Stimulated activated CD8-positive, alpha-beta memory T cell treated with anti-CD3 and anti-CD28 coated beads, Interleukin-15, amount 100 ng/mL, for 4 hours (primary cell): ENCODE measurements around the gene C16orf54.
"Not testable (repeated sequence)": the region's sequence is repeated elsewhere in the genome, so short reads cannot be mapped to it uniquely, and the experiment has no call there.

Experiments used
- DNase-seq, 2 donors: peaks; one replicate each; pipeline ENCODE4 v3.0.0-alpha.2; 2020; ENCODE audit warnings: low read depth in 2 of 2

The C16orf54 gene

DNA sequence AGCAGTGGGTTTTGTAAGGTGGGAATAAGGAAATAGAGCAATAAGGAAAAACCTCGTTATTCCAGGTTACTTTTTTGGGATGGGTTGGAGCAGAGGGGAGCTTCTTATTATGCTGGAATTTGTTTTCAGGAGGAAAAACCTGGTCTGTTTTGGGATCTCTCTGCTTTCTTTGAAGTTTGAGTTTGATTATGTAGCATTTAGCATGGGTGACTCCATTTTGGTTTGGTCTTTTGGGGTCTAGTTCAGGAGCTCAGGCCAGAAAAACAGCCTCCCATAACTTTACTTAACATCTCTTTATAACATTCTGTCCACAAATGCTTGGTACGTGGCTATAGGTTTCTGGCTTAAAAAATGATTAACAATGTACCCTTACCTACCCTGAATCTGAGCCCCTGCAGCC lies 23.7 kb upstream of the C16orf54 start:
- DNase-seq, result no peak

DNA sequence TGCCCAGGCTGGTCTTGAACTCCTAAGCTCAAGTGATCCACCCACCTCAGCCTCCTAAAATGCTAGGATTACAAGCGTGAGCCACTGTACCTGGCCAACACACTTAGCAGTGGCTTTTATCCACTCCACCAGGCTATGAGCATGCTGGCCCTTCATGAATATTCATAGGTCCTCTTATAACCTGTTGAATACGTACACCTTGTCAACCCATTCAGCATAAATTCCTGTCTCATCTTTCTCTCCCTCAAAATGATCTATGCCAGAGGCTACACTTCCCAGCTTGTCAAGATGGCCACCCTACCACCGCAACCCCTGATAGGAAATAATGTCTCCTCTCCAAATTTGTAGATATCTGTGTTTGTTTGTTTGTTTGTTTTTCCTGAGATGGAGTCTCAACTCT lies 21.3 kb upstream of the C16orf54 start:
- no peak for DNase-seq

DNA sequence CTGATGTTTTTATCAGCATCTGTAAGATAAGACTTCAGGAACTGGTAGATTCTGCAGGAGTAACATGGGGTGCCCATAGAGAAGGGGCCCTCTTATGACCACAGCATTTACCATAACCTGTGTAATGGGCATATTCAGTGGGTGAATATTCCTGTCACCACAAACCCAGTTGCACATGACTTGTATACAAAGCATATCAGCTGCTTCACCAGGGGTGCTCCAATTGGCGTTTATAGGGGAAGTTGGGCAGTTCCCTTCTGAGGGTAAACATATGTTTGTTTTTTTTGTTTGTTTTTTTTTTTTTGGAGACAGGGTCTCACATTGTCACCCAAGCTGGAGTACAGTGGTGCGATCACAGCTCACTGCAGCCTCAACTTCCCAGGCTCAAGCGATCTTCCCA lies 20.8 kb upstream of the C16orf54 start:
- DNase-seq, result no peak

DNA sequence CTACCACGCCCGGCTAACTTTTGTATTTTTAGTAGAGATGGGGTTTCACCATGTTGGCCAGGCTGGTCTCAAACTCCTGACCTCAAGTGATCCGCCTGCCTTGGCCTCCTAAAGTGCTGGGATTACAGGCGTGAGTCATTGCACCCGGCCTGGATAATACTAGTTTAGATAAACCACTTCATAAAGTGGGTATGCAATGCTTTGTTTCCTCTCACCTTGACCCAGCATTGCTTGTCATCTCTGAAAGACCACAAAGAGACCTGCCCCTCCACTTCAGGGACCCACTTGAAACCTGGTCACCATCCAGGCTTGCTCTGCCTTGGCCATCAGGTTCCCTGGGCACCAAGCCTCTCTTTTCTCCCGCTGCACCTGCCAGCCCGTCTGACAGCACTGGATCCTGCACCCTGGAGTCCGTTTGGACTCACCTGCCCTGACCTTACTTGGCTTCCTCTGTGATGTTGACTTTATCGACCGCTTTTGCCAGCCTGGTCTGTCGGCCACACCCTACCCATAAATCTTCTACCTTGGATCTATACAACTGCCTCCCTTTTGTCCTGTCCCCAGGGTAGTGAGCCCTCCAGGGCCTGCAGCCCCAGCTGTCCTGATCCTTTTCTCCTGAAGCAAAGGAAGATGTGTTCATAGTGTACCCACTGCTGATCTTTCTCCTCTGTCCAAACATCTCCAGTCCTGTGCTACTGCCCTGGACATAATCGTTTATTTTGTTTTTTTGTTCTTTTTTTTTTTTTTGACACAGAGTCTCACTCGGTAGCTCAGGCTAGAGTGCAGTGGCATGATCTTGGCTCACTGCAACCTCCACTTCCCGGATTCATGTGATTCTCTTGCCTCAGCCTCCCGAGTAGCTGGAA lies 19.6 kb upstream of the C16orf54 start:
- DNase-seq, result no peak

DNA sequence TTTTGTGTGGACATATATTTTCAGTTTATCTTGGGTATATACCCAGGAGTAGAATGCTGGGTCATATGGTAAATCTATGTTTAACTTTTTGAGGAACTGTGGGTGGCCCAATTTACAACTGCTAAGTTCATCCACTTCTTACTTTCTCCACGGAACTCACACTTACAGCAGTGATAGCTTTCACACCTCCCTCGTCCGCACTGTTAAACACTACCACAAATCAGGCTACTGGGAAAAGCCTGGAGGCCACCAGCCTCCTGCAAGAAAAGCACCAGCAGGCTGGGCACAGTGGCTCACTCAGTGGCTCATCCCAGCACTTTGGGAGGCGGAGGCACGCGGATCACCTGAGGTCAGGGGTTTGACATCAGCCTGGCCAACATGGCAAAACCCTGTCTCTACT lies 17.5 kb upstream of the C16orf54 start:
- DNase-seq, result no peak

DNA sequence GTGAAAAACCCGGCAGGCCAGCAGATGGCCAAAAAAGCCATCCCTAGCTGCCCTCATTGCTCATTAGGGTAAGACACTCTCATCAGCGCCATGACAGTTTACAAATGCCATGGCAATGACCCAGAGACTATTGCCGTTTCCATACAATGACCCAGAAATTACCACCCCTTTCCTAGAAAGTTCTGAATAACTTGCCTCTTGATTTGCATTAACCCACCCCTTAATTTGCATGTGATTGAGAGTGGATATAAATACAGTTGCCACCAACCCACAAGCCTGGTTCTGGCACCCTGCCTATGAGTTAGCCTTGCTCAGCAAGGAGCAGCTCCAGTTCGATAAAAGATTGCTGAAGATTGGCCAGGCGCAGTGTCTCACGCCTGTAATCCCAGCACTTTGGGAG lies 16.1 kb upstream of the C16orf54 start:
- DNase-seq, result no peak

DNA sequence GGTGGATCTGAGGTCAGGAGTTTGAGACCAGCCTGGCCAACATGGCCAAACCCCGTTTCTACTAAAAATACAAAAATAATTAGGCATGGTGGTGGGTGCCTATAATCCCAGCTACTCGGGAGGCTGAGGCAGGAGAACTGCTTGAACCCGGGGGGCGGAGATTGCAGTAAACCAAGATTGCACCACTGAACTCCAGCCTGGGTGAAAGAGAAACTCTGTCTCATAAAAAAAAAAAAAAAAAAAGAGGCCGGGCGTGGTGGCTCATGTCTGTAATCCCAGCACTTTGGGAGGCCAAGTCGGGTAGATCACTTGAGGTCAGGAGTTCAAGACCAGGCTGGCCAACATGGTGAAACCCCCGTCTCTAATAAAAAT lies 15.5 kb upstream of the C16orf54 start:
- not testable (repeated sequence) for DNase-seq

DNA sequence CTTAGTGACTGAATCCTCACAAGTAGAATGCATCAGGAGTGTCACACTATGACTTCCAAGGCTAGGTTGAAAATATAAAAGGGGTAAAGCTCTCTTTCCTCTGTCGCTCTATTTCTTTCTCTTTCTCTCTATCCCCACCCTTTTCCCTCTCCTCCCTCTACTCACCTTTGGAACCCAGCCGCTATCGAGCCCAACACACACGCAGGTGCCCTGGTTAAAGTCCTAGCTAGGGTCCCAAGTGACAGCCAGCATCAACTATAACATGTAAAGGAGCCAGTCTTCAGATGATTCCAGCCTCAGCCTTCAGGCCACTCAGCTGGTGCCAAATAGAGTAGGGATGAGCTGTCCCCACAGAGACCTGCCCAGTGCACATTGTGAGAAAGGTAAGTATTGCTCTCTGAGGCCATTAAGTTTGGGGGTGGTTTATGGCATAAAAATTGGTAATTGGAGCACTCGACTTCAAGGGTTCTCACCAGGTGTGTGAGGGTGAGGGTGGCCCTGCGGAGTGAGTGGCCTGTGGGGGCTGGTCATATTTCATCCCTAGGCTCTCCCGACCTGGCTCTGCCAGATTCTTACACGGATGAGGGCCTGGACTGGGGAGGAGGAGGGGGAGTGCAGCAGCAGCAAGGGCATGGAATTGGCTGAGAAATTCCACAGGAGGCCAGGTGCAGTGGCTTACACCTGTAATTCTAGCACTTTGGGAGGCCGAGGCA lies 14.9 kb upstream of the C16orf54 start:
- no peak for DNase-seq

DNA sequence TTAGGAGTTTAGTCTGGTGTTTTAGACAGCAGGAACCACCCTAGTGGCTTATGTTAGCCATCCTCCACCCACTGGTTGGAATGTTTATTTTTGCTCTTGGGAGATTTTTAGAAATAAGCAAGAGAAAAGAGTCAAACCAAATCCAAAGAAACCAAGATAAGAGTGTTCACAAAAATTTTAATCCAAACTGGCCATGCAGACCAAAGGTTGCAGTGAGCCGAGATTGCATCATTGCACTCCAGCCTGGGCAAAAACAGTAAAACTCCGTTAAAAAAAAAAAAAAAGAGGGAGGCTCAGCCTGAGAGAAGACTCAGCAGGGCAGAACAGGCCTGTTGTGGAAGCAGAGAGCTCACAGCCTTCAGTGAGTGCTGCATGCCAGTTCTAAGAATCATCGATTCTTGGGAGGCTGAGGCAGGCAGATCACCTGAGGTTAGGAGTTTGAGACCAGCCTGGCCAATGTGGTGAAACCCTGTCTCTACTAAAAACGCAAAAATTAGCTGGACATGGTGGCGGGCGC lies 12.2 kb upstream of the C16orf54 start:
- no peak for DNase-seq

DNA sequence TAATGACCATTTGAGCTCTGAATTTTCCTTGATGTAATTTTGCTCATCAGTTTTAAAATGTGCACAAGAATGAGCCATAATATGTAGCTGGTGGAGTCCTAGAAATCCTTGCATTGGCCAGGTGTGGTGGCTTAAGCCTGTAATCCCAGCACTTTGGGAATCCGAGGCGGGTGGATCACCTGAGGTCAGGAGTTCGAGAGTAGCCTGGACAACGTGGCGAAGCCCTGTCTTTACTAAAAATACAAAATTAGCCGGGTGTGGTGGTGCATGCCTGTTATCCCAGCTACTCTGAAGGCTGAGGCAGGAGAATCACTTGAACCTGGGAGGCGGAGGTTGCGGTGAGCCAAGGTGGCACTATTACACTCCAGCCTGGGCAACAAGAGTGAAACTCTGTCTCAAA lies 11.3 kb upstream of the C16orf54 start:
- DNase-seq, result not testable (repeated sequence)

DNA sequence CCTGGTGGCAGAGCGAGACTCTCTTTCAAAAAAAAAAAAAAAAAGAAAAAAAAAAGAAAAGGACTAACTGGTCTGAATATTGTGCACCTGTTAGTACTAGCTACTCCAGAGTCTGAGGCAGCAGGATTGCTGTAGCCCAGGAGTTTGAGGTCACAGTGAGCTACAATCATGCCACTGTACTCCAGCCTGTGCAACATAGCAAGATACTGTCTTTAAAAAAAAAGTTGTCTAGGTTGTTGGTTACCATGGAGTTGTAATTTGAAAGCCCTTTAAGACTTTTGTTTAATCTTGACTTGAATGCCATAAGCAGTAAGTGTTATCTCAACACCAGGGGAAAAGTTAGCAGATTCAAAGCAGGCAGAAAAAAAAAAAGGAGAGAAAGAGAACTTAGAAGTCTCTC lies 10.9 kb upstream of the C16orf54 start:
- no peak for DNase-seq

DNA sequence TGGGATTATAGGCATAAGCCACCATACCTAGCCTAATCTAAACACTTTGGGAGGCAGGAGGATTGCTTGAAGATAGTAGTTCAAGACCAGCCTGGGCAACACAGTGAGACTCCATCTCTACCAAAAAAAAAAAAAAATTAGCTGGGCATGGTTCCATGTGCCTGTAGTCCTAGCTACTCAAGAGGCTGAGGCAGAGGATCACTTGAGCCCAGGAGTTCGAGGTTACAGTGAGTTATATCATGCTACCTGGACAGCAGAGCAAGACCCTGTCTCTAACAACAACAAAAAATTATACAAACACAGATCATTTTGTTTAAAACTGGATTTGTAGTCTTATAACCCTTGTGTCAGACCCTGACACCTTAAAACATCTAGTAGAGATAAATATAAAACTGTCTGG lies 7.7 kb upstream of the C16orf54 start:
- DNase-seq, result no peak

DNA sequence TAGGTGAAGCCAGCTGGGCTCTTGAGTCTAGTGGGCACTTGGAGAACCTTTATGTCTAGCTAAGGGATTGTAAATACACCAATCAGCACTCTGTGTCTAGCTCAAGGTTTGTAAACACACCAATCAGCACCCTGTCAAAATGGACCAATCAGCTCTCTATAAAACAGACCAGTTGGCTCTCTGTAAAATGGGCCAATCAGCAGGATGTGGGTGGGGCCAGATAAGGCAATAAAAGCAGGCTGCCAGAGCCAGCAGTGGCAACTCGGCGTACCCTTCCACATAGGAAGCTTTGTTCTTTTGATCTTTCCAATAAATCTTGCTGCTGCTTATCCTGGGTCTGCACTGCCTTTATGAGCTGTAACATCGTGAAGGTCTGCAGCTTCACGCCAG lies 3.0 kb upstream of the C16orf54 start:
- not testable (repeated sequence) for DNase-seq

DNA sequence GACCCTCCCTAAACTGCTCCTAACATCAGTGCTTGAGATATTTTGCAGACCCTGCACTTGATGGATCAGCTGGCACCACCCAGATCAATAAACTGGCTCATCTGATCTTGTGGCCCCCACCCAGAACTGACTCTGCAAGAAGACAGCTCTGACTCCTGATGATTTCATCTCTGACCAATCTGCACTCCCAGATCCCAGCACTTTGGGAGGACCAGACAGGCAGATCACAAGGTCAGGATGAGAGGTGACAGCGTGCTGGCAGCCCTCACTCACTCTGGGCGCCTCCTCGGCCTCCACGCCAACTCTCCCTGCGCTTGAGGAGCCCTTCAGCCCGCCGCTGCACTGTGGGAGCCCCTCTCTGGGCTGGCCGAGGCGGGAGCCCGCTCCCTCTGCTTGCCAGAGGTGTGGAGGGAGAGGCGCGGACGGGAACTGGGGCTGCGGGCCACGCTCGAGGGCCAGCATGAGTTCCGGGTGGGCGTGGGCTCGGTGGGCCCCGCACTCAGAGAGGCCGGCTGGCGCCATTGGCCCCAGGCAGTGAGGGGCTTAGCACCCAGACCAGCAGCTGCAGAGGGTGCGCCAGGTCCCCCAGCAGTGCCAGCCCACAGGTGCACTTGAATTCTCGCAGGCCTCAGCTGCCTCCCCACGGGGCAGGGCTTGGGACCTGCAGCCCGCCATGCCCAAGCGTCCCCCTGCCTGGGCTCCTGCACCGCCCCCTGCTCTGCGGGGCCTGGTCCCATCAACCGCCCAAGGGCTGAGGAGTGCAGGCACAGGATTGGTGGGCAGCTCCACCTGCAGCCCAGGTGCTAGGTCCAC lies 2.4 kb upstream of the C16orf54 start:
- no peak for DNase-seq

DNA sequence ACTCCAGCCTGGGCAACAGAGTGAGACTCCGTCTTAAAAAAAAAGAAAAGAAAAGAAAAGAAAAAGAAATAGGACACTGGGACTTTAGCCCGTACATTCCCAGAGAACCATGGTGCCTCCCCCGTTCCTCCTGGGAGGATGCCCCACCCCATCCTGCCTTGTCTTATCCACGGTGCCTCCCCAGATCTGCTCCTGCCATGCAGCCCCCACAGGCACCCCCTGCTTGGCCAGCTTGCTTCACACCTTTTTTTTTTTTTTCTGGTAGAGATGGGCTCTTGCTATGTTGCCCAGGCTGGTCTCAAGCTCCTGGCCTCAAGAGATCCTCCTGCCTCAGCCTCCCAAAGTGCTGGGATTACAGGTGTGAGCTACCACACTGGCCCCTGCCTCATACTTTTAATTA lies 728 bp upstream of the C16orf54 start:
- not testable (repeated sequence) for DNase-seq

DNA sequence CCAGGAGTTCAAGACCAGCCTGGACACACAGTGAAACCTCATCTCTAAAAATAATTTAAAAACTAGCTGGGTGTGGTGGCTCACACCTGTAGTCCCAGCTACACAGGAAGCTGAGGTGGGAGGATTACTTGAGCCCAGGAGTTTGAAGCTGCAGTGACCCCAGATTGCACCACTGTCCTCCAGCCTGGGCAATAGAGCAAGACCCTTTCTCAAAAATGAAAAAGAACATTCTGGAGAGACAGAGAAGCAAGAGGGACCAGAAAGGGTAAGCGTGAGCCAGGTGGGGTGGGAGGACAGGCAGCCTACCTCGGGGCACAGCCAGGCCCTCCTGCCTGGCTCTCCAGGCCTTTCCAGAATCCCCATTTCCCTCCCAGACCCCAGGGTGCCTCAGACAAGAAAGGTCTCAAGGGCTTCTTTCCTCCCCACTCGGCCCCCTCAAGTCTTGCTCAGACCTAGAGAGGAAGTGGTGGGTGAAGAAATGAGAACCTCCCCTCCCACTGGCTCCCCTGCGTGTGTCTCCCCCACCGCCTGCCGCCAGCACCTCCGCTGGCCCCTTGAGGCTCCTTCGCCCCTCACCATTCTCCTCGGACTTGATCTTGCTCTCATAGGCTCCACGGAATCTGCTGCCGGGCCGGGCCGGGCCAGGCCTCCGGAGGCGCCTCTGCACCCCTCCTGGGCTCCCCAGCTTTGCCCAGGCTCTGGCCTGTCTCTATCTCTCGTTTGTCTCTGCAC lies 503 bp downstream of the C16orf54 start:
- DNase-seq, result peak in 1 of 2 donors; percentile 23

DNA sequence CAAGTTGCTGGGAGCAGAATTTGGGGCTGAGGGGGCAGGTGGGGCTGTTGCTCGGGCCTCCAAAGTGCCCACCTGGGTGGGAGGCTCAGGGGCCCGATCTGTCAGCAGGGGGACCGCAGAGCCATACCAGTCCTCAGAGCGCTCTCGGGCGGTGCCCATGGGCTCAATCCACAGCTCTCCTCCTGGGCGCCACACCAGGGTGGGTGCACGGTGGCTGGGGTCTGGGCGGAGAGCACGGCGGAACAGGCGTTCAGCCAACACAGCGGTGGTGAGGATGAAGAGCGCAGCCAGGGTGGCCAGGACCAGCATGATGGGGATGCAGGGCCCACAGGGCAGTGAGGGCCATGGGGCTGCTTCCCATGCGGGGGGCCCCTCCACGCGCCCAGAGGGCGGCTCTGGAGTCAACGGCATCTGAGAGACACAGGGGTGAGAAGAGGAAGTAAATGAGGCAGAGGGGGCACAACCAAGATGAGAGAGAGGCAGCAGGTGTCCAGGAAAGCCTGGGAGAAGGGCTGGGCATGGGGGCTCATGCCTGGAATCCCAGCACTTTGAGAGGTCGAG lies 1.2 kb downstream of the C16orf54 start:
- no peak for DNase-seq

DNA sequence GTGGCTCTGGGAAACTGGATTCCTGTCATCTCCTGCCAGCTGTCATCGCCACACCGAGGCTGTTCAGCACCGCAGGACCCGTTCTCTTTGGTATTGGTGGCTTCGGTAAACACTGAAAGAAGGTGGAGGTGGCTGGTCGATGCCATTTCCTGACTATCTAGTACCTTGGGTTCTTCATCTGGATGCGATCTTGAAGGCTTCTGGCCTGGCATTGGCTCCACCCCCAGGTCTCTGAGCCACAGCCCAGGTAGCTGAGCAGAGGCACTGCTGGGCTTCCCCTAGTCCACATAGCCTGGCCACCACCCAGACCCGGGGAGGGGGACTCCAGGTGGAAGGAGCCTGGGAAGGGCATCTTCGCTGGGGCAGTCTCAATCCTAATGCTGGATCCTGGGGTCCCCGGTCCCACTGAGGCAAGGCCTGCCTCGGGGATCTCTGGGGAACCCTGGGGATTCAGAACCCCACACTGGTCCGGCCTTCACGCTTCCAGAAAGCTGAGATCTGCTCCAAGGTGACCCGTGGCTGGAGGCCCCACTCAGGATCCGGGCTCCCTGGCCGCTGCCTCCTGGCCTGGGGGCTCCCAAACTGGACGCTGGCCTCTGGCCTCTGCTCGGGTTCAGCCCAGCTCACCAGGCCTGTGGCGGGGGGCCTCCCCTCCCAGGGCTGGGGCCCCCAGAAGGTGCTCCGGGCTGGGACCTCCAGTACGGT lies 1.8 kb downstream of the C16orf54 start:
- no peak for DNase-seq

DNA sequence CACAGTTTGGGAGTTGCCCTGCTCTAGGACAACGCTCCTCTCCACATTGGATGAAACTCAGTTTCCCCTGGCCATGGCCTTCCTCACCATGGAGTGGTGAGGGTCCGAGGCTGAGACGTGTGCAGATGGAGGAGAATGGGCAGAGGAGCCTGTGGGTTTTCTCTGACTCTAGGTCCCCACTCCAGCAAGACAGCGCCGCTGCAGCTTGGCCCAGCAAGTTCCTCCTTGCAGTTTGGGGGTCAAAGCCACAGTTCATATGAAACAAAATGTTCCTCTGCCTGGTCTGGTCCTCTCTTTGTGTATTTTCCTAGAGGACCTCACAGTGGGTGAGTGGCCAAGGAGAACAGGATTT lies 2.3 kb downstream of the C16orf54 start:
- no peak for DNase-seq

DNA sequence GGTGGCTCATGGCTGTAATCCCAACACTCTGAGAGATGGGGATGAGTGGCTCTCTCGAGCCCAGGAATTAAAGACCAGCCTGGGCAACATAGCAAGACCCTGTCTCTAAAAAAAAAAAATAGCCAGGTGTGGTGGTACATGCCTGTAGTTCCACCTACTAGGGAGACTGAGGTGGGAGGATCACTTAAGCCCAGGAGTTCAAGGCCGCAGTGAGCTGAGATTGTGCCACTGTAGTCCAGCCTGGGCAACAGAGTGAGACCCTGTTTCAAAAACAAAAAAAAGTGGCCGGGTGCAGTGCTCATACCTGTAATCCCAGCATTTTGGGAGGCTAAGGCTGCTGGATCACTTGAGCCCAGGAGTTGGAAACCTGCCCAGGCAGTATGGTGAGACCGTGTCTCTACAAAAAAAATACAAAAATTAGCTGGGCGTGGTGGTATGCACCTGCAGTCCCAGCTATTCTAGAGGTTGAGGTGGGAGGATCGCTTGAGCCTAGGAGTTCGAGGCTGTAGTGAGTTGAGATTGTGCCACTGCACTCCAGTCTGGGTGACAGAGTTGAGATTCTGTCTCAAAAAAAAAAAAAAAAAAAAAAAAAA lies 3.0 kb downstream of the C16orf54 start:
- no peak for DNase-seq
